Suppressor macrophage (primary cell): ENCODE results near the gene SMU1.
"Not testable (repeated sequence)": the region's sequence is repeated elsewhere in the genome, so short reads cannot be mapped to it uniquely, and the experiment has no call there.

Source experiments
- DNase-seq, 4 experiments: peaks; one replicate each; pipeline ENCODE4 v3.0.0-alpha.2; 2020 to 2022

Gene SMU1

DNA sequence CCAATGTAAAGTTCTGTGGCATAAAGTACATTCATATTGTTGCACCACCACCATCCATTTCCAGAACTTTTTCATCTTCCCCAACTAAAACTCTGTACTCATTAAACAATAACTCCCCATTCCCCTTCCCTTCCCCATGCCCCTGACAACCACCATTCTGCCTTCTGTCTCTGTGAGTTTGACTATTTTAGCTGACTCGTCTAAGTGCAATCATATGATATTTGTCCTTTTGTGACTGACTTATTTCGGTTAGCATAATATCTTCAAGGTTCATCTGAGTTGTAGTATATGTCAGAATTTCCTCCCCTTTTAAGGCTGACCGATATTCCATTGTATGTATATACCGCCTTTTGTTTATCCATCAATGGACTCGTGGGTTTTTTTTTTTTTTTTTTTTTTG, 29.0 kb upstream of the SMU1 start:
- DNase-seq = no peak

DNA sequence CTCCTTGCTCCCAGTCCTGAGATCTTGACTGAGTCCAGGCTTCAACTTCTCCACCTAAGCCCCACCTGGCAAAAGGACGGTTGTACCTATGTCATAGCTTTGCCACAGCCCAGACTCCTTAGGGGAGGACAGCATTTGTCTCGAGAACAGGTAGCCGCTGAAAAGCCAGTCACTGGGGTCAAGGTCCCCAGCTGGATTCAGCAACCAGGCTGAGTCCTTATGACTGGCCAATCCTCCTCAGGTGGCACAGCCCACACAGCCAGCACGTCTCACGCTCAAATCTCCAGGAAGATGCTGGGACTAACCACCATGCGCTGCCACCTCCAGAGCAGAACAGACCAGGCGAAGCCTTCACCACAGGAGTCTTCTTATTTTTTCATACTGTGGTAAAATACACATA, 27.9 kb upstream of the SMU1 start:
- no peak for DNase-seq

GRCh38 chr9:33103501-33104281, 27.2 kb upstream of the SMU1 start:
- DNase-seq = no peak

DNA sequence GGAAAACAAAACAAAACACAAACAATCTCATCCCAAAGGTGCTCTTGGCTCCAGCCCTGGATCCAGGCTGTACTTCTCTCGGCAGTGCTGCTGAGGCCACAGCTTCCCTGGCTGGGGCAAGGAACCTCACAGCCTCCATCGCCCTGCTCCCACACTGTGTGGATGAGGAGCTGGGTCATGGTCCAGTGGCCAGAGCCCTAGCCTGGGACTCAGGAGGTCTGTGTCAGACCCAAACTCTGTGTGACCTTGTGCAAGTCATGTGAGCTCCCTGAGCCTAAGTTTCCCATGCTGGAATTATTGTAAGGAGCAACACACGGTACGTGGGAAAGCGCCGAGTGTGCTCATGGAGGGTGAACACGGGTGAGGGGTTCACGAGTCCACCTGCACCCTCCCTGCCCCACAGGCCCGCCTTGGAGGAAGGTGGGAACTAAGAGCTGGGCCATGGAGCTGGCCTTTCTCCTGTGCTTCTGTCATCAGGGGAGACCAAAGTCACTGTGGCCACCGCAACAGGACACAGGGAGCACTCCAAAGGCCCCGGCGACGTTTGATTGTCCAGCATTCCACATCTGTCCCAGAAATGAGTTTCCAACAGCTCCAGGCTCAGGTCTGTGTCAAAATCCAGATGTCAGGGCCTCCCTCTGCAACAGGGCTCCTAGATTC, 26.2 kb upstream of the SMU1 start:
- DNase-seq = no peak

DNA sequence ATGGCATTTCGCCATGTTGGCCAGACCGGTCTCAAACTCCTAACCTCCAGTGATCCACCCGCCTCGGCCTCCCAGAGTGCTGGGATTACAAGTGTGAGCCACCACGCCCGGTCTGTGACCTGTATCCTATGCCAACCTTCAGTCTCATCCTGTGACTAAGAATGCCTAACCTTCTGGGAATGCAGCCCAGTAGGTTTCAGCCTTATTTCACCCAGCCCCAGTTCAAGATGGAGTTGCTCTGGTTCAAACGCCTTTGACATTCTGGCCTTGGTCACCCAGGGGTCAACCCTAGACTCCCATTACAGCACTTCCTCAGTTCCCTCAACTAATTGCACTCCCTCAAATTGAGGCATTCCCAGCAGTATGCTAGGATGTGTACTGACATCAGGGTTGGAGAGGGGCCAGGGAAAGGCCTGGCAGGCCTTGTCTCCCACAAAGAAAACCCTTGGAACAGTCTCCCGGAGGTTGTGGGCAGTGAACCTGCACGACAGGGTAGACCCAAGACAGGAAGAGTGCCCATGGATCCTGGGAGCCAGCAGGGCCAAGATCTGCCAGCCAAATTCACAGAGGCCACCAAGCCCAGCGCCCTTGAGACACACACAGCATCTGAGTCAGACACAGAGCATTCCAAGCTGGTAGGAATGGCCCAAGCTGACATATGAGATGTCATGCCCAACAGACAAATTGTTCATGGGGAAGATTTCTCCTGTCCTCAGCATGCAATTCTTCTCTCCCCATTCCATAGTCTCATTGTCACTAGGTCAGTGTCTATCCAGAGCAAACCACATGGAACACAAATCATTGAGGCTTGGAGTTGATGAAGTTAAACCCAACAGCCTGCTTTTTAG, 24.9 kb upstream of the SMU1 start:
- no peak for DNase-seq

GRCh38 chr9:33099754-33100153, 23.3 kb upstream of the SMU1 start:
- no peak for DNase-seq

DNA sequence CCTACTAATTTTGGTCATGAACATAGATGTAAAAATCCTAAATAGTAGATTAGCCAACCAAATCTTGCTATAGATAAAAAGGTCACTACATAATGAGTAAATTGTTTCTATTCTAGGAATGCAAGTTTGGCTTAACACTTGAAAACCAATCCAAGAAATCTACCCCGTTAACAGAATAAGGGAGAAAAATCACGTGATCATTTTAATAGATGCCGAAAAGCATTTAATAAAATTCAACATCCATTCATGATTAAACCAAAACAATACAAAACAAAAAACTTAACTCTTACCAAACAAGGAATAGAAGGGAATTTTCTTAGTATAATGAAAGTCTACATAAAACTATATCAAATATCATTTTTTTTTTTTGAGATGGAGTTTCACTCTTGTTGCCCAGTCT, 20.7 kb upstream of the SMU1 start:
- no peak for DNase-seq

DNA sequence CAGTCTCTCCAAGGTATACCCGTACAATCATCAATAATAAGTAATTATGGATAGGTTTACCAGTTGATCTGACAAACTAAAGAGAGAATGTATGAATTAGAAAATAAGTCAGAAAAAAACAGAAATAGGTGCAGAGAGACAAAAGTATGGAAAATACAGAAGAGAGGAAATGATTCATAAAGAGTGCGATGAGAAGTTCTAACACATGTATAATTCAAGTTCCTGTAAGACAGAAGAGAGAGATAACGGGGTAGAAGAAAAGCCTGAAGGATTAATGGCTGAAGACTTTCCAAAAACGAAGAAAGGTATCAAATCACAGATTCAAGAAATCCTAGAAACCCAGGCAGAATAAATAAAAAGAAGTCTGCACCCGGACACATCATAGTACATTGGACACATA, 16.2 kb upstream of the SMU1 start:
- DNase-seq = no peak

DNA sequence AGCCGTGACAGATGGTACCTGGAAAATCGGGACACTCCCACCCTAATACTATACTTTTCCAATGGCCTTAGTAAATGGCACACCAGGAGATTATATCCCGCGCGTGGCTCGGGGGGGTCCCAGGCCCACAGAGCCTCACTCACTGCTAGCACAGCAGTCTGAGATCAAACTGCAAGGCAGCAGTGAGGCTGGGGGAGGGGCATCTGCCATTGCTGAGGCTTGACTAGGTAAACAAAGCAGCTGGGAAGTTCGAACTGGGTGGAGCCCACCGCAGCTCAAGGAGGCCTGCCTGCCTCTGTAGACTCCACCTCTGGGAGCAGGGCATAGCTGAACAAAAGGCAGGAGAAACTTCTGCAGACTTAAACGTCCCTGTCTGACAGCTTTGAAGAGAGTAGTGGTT, 9.2 kb upstream of the SMU1 start:
- not testable (repeated sequence) for DNase-seq

- peak; percentile 25 to 70 (median 61) for DNase-seq
Observed at GRCh38 chr9:33082538-33083326, 6.3 kb upstream of the SMU1 start.

GRCh38 chr9:33082128-33082527, 5.7 kb upstream of the SMU1 start:
- DNase-seq = no peak

DNA sequence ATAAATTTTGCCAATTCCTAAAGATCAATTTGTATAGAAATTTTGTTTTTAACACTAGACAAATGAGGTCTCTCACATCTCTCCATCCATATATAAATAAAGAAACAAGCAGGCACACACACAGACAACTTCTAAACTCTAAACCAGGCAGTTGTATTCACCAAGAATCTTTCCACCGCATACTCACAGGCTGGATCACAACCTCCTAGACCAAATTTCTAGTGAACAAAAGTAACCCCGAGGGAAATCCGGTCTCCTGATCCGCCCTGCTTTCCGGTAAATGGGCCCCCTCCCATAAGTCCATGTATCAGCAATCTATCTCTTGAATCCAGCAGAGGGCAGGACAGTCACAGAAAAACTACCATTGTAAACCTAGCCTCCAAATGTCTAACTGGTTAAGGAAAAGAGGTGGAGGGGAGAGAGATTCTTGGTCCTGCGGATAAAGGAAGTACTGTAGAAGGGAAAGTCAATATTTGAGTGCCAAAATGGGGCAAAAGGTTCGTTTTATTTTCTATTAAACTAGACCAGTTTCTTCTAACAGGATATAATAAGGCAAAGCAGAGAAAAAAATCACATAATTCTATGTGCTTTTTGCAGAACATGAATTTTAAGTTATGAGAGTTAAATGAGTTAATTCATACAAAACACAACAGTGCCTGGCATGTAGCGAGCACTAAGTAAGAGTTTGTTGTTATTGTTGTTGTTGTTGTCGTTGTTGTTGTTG, 4.8 kb upstream of the SMU1 start:
- peak; percentile 79 to 89 (median 84) for DNase-seq

DNA sequence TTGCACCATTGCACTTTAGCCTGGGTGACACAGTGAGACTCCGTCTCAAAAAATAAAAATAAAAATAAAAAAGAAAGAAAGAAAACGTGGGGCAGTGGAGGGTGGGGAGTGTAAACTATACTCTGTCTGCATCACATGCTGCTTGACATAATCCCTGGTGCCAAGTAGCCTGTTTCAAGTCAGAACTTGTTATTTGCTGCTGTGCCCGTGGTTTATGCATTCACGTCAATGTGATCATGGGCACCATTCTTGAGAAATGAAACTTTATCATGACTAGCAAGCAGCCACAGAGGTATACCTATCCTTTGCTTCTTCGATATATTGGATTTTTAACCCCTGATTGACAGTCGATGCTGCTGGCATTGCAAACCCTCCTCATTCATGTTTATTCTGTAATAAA, 4.1 kb upstream of the SMU1 start:
- DNase-seq = no peak

GRCh38 chr9:33068991-33069390, 7.5 kb downstream of the SMU1 start:
- DNase-seq = no peak

DNA sequence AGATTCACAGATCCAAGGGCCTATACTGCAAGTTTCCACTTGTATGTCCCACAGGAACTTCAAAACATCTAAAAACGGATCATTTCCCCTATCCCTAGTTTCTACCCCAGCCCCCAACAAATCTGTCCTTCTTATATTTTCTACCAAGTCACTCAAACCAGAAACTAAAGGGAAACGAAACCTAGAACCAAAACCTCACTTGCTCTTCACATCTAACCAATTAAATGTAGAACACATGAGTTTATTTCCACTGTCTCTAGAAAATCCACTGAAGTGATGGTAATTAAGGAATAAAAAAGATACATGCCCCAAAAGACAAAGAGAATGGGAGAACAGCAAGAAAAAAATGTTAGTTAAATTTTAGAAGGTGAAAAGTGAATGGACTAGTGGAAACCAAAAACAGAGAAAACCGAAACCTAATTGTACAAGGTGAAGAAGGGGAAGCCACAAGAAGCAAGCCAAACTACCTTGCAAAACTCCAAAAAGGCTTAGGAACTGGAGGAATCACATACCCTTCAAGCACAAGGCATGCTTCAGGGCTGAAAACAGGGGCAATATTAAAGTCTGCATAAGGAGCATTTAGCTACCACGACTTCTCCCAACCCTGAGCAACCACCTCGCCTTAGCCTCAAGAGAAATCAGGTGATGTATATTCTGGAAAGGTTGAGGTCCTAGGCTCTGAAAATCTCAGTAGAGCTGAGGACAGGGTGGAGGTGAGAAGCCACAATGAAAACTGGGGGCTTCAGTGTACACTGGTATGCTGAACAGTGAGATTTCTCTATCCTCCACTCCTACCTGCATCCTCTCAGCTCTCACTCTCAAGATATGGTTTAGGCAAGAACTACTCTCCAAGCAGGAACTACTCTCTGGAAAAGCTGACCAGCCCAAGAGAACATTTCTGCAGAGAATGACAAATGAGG, 11.1 kb downstream of the SMU1 start:
- peak; percentile 25 to 70 (median 48) for DNase-seq

GRCh38 chr9:33051144-33051543, 25.3 kb downstream of the SMU1 start:
- peak; percentile 36 to 69 (median 52) for DNase-seq

DNA sequence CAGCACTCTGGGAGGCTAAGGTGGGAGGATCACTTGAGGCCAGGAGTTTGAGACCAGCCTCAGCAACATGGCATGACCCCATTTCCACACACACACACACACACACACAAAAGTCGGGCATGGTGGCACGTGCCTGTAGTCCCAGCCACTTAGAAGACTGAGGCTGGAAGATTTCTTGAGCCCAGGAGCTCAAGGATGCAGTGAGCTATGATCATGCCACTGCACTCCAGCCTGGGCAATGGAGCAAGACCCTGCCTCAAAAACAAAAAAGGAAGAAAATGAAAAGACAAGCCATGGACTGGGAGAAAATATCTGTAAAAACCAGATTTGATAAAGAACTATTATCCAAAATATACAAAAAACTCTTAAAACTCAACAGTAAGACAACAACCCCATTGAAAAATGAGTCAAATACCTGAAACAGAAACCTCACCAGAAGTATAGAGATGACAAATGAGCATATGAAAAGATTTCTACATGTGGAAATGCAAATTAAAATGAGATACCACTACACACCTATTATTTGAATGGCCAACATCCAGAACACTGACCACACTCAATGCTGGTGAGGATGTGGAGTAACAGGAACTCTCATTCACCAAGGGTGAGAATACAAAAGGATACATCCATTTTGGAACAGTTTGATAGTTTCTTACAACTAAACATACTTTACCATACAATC, 26.7 kb downstream of the SMU1 start:
- no peak for DNase-seq

- no peak for DNase-seq
Observed at GRCh38 chr9:33048054-33048465, 28.4 kb downstream of the SMU1 start.

DNA sequence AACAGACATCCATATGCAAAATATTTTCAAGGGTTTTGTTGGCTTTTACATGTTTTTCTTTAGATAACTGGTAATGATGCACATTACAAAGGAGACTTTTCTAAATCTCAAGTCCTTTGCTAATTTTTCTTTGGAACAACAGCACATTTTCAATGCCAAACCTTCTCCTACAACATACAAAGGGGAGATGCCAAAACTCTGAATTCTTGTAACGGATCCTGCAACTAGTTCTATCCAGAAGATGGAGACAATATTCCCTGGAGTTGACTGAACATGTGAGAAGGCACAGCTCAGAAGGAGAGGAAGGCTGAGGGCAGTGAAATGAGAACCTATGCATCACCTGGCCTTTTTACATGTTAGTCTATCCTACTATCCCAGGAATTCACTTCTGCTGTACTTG, 30.4 kb downstream of the SMU1 start:
- DNase-seq = no peak

DNA sequence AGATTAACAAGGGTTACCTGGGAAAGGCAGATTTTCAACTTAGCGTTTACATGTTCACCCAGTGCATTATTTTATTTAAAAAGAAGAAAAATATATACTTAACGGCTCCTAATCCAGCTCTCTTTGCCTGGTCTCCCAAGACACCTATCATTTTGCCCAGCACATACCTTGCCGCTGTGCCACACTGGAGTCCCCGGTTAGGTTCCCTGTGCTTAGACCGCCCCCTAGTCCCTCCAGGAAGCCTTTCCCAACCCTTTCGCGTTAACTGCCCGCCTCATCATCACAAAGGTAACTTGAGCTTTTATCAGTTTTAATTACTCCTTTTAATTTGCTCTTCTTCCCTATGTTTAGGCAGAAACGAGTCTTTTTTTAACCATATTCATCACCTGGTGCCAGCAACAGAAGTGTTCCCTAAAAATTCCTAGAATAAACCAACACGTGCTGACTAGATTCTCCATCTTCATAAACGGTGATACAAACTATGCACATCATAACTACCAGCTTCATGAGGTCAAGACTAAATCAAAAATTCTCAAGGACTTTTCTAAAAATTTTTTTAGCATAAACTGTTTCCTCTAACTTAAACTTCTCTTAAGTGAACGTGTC, 31.7 kb downstream of the SMU1 start:
- DNase-seq = peak in 2 of 4 experiments; percentile 10 to 33
